ENCODE measurements around the gene SPRED2.

Gene SPRED2

GRCh38 chr2:65353046-65353445 lies 79.4 kb downstream of the SPRED2 start:
- TF ChIP-seq CTCF (IDR thresholded peaks at IDR 0.05; ENCODE audit: unreplicated experiment in 3 of 3): no peak
- H3K27ac Mint-ChIP-seq: peak overlapping the region in 1 of 3 experiments; percentile 40

GRCh38 chr2:65351948-65352595 lies 80.3 kb downstream of the SPRED2 start:
- H3K36me3 Mint-ChIP-seq (ENCODE audit: low read depth): peaks cover 6% of the 10 kb centered on the region
- no peak for TF ChIP-seq CTCF (IDR thresholded peaks at IDR 0.05; ENCODE audit: unreplicated experiment in 3 of 3)
- H3K4me1 Mint-ChIP-seq: peaks cover 68% of the 10 kb centered on the region
- no peaks in the 10 kb centered on the region for H3K9me3 Mint-ChIP-seq
- peak overlapping the region; percentile 43 to 88 (median 83) for H3K27ac Mint-ChIP-seq
- H3K27me3 Mint-ChIP-seq (ENCODE audit: low read depth): no peaks in the 10 kb centered on the region
- no peak overlapping the region for H3K4me3 Mint-ChIP-seq

More at GRCh38 chr2:65353046-65353445, 79.4 kb downstream of the SPRED2 start:
- Mint-ChIP-seq H3K27me3 (ENCODE audit: low read depth) (no peaks in the 10 kb centered on the region), H3K4me1 (peaks cover 68% of the 10 kb centered on the region), H3K4me3 (no peak overlapping the region), H3K36me3 (ENCODE audit: low read depth) (peaks cover 2% of the 10 kb centered on the region), H3K9me3 (no peaks in the 10 kb centered on the region)

GRCh38 chr2:65351234-65351947 lies 81.0 kb downstream of the SPRED2 start:
- peaks cover 72% of the 10 kb centered on the region for H3K4me1 Mint-ChIP-seq
- peaks cover 11% of the 10 kb centered on the region for H3K36me3 Mint-ChIP-seq (ENCODE audit: low read depth)
- peak overlapping the region; percentile 43 to 88 (median 83) for H3K27ac Mint-ChIP-seq
- no peak for TF ChIP-seq CTCF (IDR thresholded peaks at IDR 0.05; ENCODE audit: unreplicated experiment in 3 of 3)
- no peaks in the 10 kb centered on the region for H3K27me3 Mint-ChIP-seq (ENCODE audit: low read depth)
- H3K4me3 Mint-ChIP-seq: peak overlapping the region; percentile 20 to 51 (median 22)
- no peaks in the 10 kb centered on the region for H3K9me3 Mint-ChIP-seq

DNA sequence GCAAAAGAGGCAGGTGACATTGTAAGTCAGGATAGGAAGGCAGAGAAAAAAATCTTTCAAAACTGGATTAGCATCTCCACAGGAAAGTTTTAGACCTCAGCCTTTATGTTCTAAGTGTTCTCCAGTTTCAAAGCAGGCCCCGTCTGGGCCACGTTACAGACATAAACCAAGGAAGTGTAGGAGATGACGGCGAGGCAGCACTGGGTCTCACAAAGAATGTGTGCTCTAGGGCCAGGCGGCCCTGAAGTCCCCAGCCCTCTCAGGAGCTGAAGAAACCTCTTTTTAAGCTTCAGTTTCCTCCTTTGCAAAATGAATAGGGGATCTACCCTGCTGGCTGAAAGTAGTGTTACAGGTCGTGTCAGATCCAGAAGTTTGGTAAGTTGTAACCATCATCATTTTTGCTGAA lies 81.7 kb downstream of the SPRED2 start:
- Mint-ChIP-seq H3K27ac (peak overlapping the region; percentile 43 to 88 (median 83)), H3K4me1 (peaks cover 74% of the 10 kb centered on the region), H3K4me3 (peak overlapping the region; percentile 11 to 84 (median 34)), H3K9me3 (no peaks in the 10 kb centered on the region), H3K36me3 (ENCODE audit: low read depth) (peaks cover 15% of the 10 kb centered on the region), H3K27me3 (ENCODE audit: low read depth) (no peaks in the 10 kb centered on the region)
- TF ChIP-seq CTCF (IDR thresholded peaks at IDR 0.05; ENCODE audit: unreplicated experiment in 3 of 3): peak in 2 of 3 experiments; percentile 24 to 29

DNA sequence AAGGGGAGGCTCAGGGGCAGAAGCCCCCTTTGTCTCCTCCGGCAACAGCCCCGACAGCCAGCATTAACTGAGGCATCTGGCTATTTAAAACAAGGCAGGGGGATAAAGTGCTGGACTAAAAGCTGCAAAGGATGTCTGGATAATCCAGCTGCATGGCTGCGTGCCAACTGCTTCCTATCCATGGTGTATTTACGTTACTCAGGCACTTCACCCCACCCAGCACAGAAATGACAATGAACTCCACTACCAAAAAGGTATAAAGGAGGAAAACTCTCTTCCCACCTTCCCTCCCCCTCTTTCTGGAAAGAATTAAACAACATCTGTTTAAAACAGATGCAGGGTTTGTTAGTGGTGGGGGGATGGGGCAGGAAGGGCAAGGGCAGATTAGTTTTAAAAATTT lies 82.5 kb downstream of the SPRED2 start:
- TF ChIP-seq CTCF (IDR thresholded peaks at IDR 0.05; ENCODE audit: unreplicated experiment in 3 of 3): no peak
- Mint-ChIP-seq H3K4me3 (peak overlapping the region; percentile 61 to 84 (median 69)), H3K27ac (peak overlapping the region; percentile 43 to 88 (median 83)), H3K4me1 (peaks cover 76% of the 10 kb centered on the region), H3K27me3 (ENCODE audit: low read depth) (no peaks in the 10 kb centered on the region), H3K9me3 (no peaks in the 10 kb centered on the region), H3K36me3 (ENCODE audit: low read depth) (peaks cover 15% of the 10 kb centered on the region)
